ENCODE data around the gene C10orf90. TPM values are rescaled to one million over a fixed set of nuclear protein-coding genes. Genes with fewer than 3 reads are reported as not detected.

C10orf90 gene
- total RNA-seq, 2 experiments from 2014 or later, result not detected

- H3K9me3 Mint-ChIP-seq, result no peaks in the 10 kb centered on the region
- H3K27me3 Mint-ChIP-seq, result peaks cover 4% of the 10 kb centered on the region
- Histone ChIP-seq H3K36me3 (ENCODE audit: insufficient read depth, low read length) (no peaks in the 10 kb centered on the region), H3K27ac (ENCODE audit: low read depth in 1 of 2, low read length in 2 of 2) (no peak overlapping the region), H3K9me3 (ENCODE audit: control insufficient read depth in 1 of 2, insufficient read depth in 1 of 2, low read length in 2 of 2) (peaks cover 0 to 23% of the 10 kb centered on the region in 2 experiments), H3K4me3 (ENCODE audit: low read length) (no peak overlapping the region), H3K27me3 (ENCODE audit: control insufficient read depth in 1 of 2, insufficient read depth in 2 of 2, low read length in 2 of 2) (no peaks in the 10 kb centered on the region), H3K4me1 (ENCODE audit: insufficient read depth, low read length) (peaks cover 4% of the 10 kb centered on the region)
- intact Hi-C loops (cut with DNase I, micrococcal nuclease), result no loop called here
- CTCF ChIA-PET, result interaction anchor here (0.9 kb wide), 1 partner anchor 88 kb away, joined by 3 read pairs; no protein-coding TSS in a partner anchor
- TF ChIP-seq, protein P1, sequence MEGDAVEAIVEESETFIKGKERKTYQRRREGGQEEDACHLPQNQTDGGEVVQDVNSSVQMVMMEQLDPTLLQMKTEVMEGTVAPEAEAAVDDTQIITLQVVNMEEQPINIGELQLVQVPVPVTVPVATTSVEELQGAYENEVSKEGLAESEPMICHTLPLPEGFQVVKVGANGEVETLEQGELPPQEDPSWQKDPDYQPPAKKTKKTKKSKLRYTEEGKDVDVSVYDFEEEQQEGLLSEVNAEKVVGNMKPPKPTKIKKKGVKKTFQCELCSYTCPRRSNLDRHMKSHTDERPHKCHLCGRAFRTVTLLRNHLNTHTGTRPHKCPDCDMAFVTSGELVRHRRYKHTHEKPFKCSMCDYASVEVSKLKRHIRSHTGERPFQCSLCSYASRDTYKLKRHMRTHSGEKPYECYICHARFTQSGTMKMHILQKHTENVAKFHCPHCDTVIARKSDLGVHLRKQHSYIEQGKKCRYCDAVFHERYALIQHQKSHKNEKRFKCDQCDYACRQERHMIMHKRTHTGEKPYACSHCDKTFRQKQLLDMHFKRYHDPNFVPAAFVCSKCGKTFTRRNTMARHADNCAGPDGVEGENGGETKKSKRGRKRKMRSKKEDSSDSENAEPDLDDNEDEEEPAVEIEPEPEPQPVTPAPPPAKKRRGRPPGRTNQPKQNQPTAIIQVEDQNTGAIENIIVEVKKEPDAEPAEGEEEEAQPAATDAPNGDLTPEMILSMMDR (IDR thresholded peaks at IDR 0.05), result no peak
- H3K4me1 Mint-ChIP-seq (ENCODE audit: low read depth), result no peaks in the 10 kb centered on the region
- H3K4me3 Mint-ChIP-seq, result no peak overlapping the region
- no peaks in the 10 kb centered on the region for H3K36me3 Mint-ChIP-seq (ENCODE audit: low read depth)
- DNase-seq, result no peak
- ATAC-seq (ENCODE audit: poor library complexity), result no peak
- H3K27ac Mint-ChIP-seq, result no peak overlapping the region
- POLR2A ChIA-PET, result no interaction called here
Measured at GRCh38 chr10:126459032-126459831, 211.3 kb downstream of the C10orf90 start.

GRCh38 chr10:126458466-126458865 is 212.0 kb downstream of the C10orf90 start:
- no peaks in the 10 kb centered on the region for H3K36me3 ChIP-seq (ENCODE audit: insufficient read depth, low read length)
- peaks cover 0 to 21% of the 10 kb centered on the region in 2 experiments for H3K9me3 ChIP-seq (ENCODE audit: control insufficient read depth in 1 of 2, insufficient read depth in 1 of 2, low read length in 2 of 2)
- Mint-ChIP-seq H3K9me3 (no peaks in the 10 kb centered on the region), H3K27me3 (peaks cover 4% of the 10 kb centered on the region), H3K4me3 (no peak overlapping the region), H3K4me1 (ENCODE audit: low read depth) (no peaks in the 10 kb centered on the region), H3K36me3 (ENCODE audit: low read depth) (no peaks in the 10 kb centered on the region), H3K27ac (no peak overlapping the region)
- intact Hi-C loops (cut with DNase I, micrococcal nuclease), result no loop called here
- ChIA-PET POLR2A (no interaction called here), CTCF (interaction anchor here (0.9 kb wide), 1 partner anchor 89 kb away, joined by 3 read pairs; no protein-coding TSS in a partner anchor)
- DNase-seq (no peak), ATAC-seq (ENCODE audit: poor library complexity) (no peak)
- TF ChIP-seq, protein P1 (IDR thresholded peaks at IDR 0.05), result no peak
- H3K4me3 ChIP-seq (ENCODE audit: low read length), result no peak overlapping the region
- H3K27ac ChIP-seq (ENCODE audit: low read depth in 1 of 2, low read length in 2 of 2), result no peak overlapping the region
- peaks cover 4% of the 10 kb centered on the region for H3K4me1 ChIP-seq (ENCODE audit: insufficient read depth, low read length)
- no peaks in the 10 kb centered on the region for H3K27me3 ChIP-seq (ENCODE audit: control insufficient read depth in 1 of 2, insufficient read depth in 2 of 2, low read length in 2 of 2)

- intact Hi-C loops (cut with DNase I, micrococcal nuclease), result no loop called here
- Histone ChIP-seq H3K9me3 (ENCODE audit: control insufficient read depth in 1 of 2, insufficient read depth in 1 of 2, low read length in 2 of 2) (peaks cover 0 to 16% of the 10 kb centered on the region in 2 experiments), H3K4me3 (ENCODE audit: low read length) (no peak overlapping the region), H3K4me1 (ENCODE audit: insufficient read depth, low read length) (no peaks in the 10 kb centered on the region), H3K27me3 (ENCODE audit: control insufficient read depth in 1 of 2, insufficient read depth in 2 of 2, low read length in 2 of 2) (no peaks in the 10 kb centered on the region), H3K27ac (ENCODE audit: low read depth in 1 of 2, low read length in 2 of 2) (no peak overlapping the region), H3K36me3 (ENCODE audit: insufficient read depth, low read length) (no peaks in the 10 kb centered on the region)
- Mint-ChIP-seq H3K27ac (no peak overlapping the region), H3K9me3 (no peaks in the 10 kb centered on the region), H3K27me3 (peaks cover 3% of the 10 kb centered on the region), H3K4me1 (ENCODE audit: low read depth) (no peaks in the 10 kb centered on the region), H3K4me3 (no peak overlapping the region), H3K36me3 (ENCODE audit: low read depth) (no peaks in the 10 kb centered on the region)
- ChIA-PET CTCF (no interaction called here), POLR2A (no interaction called here)
- TF ChIP-seq, protein P1 (IDR thresholded peaks at IDR 0.05), result no peak
- ATAC-seq (ENCODE audit: poor library complexity), result no peak
- no peak for DNase-seq
Measured at GRCh38 chr10:126456632-126457031, 213.9 kb downstream of the C10orf90 start.
